BE2C (cell line): Measurements from ENCODE around the gene ANKRD11.

Experiments used
- DNase-seq: peaks from one replicate; pipeline ENCODE4 v3.0.0-alpha.2; 2020
- H3K27me3 ChIP-seq: fragments of 250-450 bp; sonication (Bioruptor Pico); 2 replicates; pipeline ENCODE4 v1.5.1; 2020; ENCODE audit warnings: mild to moderate bottlenecking
- H3K36me3 ChIP-seq: fragments of 250-450 bp; sonication (Bioruptor Pico); 2 replicates; pipeline ENCODE4 v1.5.1; 2020; ENCODE audit warnings: mild to moderate bottlenecking
- H3K4me1 ChIP-seq: fragments of 250-450 bp; sonication (Bioruptor Pico); 2 replicates; pipeline ENCODE4 v1.5.1; 2020
- H3K4me3 ChIP-seq: 2 replicates; pipeline ENCODE4 v1.5.1; 2011; ENCODE audit warnings: low read depth, low read length
- H3K9me3 ChIP-seq: fragments of 250-450 bp; sonication (Bioruptor Pico); 2 replicates; pipeline ENCODE4 v1.5.1; 2020
- TF ChIP-seq, protein P1 (sequence below): IDR thresholded peaks from 2 replicates; pipeline ENCODE4 v1.5.1; 2012; ENCODE audit warnings: mild to moderate bottlenecking, low read depth, low read length

ANKRD11 gene

DNA sequence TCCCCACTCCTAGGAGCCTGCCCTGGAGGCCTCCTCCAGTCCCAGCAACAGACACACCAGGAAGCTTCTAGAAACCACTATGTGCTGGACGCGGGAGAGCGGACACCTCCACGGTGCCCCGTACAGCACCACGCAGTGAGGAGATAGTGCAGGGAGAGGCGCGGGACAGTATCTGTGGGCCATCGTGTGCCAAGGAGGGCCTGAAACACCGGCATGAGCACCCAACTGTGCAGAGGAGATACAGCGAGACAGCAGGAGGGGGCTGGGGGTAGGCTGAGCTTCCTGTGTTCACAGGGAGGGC lies 215.1 kb downstream of the ANKRD11 start:
- no peak for DNase-seq
- H3K4me3 ChIP-seq = no peak overlapping the region
- no peaks in the 10 kb centered on the region for H3K4me1 ChIP-seq
- TF ChIP-seq, protein P1, sequence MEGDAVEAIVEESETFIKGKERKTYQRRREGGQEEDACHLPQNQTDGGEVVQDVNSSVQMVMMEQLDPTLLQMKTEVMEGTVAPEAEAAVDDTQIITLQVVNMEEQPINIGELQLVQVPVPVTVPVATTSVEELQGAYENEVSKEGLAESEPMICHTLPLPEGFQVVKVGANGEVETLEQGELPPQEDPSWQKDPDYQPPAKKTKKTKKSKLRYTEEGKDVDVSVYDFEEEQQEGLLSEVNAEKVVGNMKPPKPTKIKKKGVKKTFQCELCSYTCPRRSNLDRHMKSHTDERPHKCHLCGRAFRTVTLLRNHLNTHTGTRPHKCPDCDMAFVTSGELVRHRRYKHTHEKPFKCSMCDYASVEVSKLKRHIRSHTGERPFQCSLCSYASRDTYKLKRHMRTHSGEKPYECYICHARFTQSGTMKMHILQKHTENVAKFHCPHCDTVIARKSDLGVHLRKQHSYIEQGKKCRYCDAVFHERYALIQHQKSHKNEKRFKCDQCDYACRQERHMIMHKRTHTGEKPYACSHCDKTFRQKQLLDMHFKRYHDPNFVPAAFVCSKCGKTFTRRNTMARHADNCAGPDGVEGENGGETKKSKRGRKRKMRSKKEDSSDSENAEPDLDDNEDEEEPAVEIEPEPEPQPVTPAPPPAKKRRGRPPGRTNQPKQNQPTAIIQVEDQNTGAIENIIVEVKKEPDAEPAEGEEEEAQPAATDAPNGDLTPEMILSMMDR = no peak
- H3K36me3 ChIP-seq = peaks cover 86% of the 10 kb centered on the region
- no peaks in the 10 kb centered on the region for H3K9me3 ChIP-seq
- no peaks in the 10 kb centered on the region for H3K27me3 ChIP-seq

DNA sequence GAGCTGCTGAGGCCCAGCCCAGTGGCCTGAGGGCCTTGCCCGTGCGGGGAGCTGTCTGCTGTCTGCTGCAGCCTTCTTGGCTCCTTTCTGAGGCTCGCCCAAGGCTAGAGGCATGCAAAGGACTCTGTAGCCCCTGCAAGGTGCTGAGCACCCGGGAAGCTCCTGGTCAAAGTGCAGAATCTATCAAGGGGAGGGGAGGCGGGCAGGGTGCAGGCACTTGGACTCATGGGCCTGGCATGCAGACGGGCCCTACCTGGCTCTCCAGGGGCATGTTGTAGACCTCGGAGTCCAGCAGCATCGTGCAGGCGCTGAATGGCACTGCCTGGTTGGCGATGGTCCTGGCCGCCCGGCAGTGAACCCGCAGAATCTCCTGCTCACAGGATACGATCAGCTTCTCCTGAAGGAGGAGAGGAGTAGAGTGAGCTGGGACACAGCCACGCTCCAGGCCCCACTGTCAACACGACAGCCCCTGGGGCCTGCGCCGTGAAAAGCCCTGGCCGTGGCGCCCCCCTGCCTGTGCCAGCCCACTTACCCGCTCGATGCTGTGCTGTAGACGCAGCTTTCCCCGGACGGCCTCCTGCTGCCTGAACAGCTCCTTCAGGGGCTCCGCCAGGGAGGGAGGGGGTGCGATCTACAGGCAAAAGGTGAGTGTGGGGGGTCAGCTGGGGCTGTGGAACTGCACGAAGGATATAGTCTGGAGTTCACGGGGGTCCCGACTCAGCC lies 215.6 kb downstream of the ANKRD11 start:
- DNase-seq = no peak
- TF ChIP-seq, protein P1 = no peak
- Histone ChIP-seq H3K27me3 (no peaks in the 10 kb centered on the region), H3K9me3 (no peaks in the 10 kb centered on the region), H3K4me1 (no peaks in the 10 kb centered on the region), H3K36me3 (peaks cover 86% of the 10 kb centered on the region), H3K4me3 (no peak overlapping the region)

GRCh38 chr16:89273741-89274472 lies 216.5 kb downstream of the ANKRD11 start:
- no peaks in the 10 kb centered on the region for H3K27me3 ChIP-seq
- TF ChIP-seq, protein P1 = no peak
- H3K36me3 ChIP-seq = peaks cover 90% of the 10 kb centered on the region
- no peaks in the 10 kb centered on the region for H3K4me1 ChIP-seq
- no peak for DNase-seq
- H3K4me3 ChIP-seq = no peak overlapping the region
- H3K9me3 ChIP-seq = no peaks in the 10 kb centered on the region

GRCh38 chr16:89272631-89273030 lies 217.7 kb downstream of the ANKRD11 start:
- H3K9me3 ChIP-seq = no peaks in the 10 kb centered on the region
- no peak for DNase-seq
- H3K4me1 ChIP-seq = no peaks in the 10 kb centered on the region
- TF ChIP-seq, protein P1 = no peak
- H3K4me3 ChIP-seq = no peak overlapping the region
- H3K27me3 ChIP-seq = no peaks in the 10 kb centered on the region
- H3K36me3 ChIP-seq = peaks cover 83% of the 10 kb centered on the region

GRCh38 chr16:89270666-89271345 lies 219.6 kb downstream of the ANKRD11 start:
- no peak for DNase-seq
- peaks cover 81% of the 10 kb centered on the region for H3K36me3 ChIP-seq
- H3K9me3 ChIP-seq = no peaks in the 10 kb centered on the region
- no peak overlapping the region for H3K4me3 ChIP-seq
- no peaks in the 10 kb centered on the region for H3K27me3 ChIP-seq
- H3K4me1 ChIP-seq = no peaks in the 10 kb centered on the region
- TF ChIP-seq, protein P1 = no peak
